ENCODE data around the gene TNS2. TPM values are rescaled to one million over a fixed set of nuclear protein-coding genes. Genes with fewer than 3 reads are reported as not detected.
A peak's percentile ranks its signal among the peaks of the same experiment; 100 is the strongest.

TNS2 gene
- total and polyA plus RNA-seq, 2 of the 13 experiments (the other 11 are each of a cell fraction or from before 2014, with no cell fraction given): 8.9 to 20.4 TPM

GRCh38 chr12:53051058-53051880, 1.4 kb downstream of the TNS2 start (continued):
- TF ChIP-seq ARID3A (IDR thresholded peaks at IDR 0.05; ENCODE audit: low read depth, low read length) (no peak), NFIC (IDR thresholded peaks at IDR 0.05; ENCODE audit: low read length) (no peak), NR2F1 (CRISPR knock-in tag; IDR thresholded peaks at IDR 0.05) (peak; percentile 76 to 84), RXRA (CRISPR knock-in tag; IDR thresholded peaks at IDR 0.05) (peak; percentile 73), SSRP1 (CRISPR knock-in tag; IDR thresholded peaks at IDR 0.05) (peak; percentile 76; the same call in 1 of the 2 replicates), MXD4 (CRISPR knock-in tag; IDR thresholded peaks at IDR 0.05) (peak; percentile 58), RXRB (CRISPR knock-in tag; IDR thresholded peaks at IDR 0.05; ENCODE audit: borderline replicate concordance) (peak; percentile 65), SOX6 (IDR thresholded peaks at IDR 0.05) (no peak), SOX6 (CRISPR knock-in tag; IDR thresholded peaks at IDR 0.05) (peak; percentile 66), TOPORS (CRISPR knock-in tag; IDR thresholded peaks at IDR 0.05) (peak; percentile 58; the same call in 1 of the 2 replicates), ZNF263 (CRISPR knock-in tag; IDR thresholded peaks at IDR 0.05) (peak; percentile 97), KLF16 (CRISPR knock-in tag; IDR thresholded peaks at IDR 0.05) (peak in 1 of 2 experiments; percentile 60; a peak in 1 of 4 replicates), CREB1 (IDR thresholded peaks at IDR 0.05) (0 out of 2 replicates have a peak, but pooled peaks have one; percentile 4), CREB1 (CRISPR knock-in tag; IDR thresholded peaks at IDR 0.05) (no peak), IRX3 (CRISPR knock-in tag; IDR thresholded peaks at IDR 0.05; ENCODE audit: borderline replicate concordance, low read depth) (no peak), ASH2L (IDR thresholded peaks at IDR 0.05; ENCODE audit: insufficient read length, low read depth, low read length) (peak; percentile 22), IRF2 (CRISPR knock-in tag; IDR thresholded peaks at IDR 0.05) (peak; percentile 69), XRCC5 (optimal IDR thresholded peaks at IDR 0.05; ENCODE audit: low read length) (peak; percentile 39), MYC (CRISPR knock-in tag; IDR thresholded peaks at IDR 0.05; ENCODE audit: borderline replicate concordance) (peak; percentile 75; the same call in 1 of the 2 replicates), ZNF484 (CRISPR knock-in tag; IDR thresholded peaks at IDR 0.05; ENCODE audit: borderline replicate concordance, low read depth) (no peak), ATF3 (CRISPR knock-in tag; IDR thresholded peaks at IDR 0.05) (peak; percentile 84; the same call in 1 of the 2 replicates)
- TF ChIP-seq, protein P1, sequence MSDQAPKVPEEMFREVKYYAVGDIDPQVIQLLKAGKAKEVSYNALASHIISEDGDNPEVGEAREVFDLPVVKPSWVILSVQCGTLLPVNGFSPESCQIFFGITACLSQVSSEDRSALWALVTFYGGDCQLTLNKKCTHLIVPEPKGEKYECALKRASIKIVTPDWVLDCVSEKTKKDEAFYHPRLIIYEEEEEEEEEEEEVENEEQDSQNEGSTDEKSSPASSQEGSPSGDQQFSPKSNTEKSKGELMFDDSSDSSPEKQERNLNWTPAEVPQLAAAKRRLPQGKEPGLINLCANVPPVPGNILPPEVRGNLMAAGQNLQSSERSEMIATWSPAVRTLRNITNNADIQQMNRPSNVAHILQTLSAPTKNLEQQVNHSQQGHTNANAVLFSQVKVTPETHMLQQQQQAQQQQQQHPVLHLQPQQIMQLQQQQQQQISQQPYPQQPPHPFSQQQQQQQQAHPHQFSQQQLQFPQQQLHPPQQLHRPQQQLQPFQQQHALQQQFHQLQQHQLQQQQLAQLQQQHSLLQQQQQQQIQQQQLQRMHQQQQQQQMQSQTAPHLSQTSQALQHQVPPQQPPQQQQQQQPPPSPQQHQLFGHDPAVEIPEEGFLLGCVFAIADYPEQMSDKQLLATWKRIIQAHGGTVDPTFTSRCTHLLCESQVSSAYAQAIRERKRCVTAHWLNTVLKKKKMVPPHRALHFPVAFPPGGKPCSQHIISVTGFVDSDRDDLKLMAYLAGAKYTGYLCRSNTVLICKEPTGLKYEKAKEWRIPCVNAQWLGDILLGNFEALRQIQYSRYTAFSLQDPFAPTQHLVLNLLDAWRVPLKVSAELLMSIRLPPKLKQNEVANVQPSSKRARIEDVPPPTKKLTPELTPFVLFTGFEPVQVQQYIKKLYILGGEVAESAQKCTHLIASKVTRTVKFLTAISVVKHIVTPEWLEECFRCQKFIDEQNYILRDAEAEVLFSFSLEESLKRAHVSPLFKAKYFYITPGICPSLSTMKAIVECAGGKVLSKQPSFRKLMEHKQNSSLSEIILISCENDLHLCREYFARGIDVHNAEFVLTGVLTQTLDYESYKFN (CRISPR knock-in tag; conservative IDR thresholded peaks at IDR 0.05): peak; percentile 86
- TF ChIP-seq, protein P2, sequence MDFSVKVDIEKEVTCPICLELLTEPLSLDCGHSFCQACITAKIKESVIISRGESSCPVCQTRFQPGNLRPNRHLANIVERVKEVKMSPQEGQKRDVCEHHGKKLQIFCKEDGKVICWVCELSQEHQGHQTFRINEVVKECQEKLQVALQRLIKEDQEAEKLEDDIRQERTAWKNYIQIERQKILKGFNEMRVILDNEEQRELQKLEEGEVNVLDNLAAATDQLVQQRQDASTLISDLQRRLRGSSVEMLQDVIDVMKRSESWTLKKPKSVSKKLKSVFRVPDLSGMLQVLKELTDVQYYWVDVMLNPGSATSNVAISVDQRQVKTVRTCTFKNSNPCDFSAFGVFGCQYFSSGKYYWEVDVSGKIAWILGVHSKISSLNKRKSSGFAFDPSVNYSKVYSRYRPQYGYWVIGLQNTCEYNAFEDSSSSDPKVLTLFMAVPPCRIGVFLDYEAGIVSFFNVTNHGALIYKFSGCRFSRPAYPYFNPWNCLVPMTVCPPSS (IDR thresholded peaks at IDR 0.05): no peak

All from HepG2 (cell line).